ENCODE results near the gene SF3A1.

The SF3A1 gene

GRCh38 chr22:30383061-30383460 lies 26.4 kb upstream of the SF3A1 start:
- no peak for DNase-seq (ENCODE audit: extremely low read depth, low read depth)
- H3K4me3 ChIP-seq (replicated peaks; ENCODE audit: low read depth, low read length): no peak overlapping the region
- TF ChIP-seq CTCF (IDR thresholded peaks at IDR 0.05; ENCODE audit: low read depth, low read length, missing control alignments): no peak

- no peak for DNase-seq (ENCODE audit: extremely low read depth, low read depth)
- TF ChIP-seq CTCF (IDR thresholded peaks at IDR 0.05; ENCODE audit: low read depth, low read length, missing control alignments): no peak
- no peak overlapping the region for H3K4me3 ChIP-seq (replicated peaks; ENCODE audit: low read depth, low read length)
These were observed 25.6 kb upstream of the SF3A1 start for GRCh38 chr22:30382340-30382739.

- no peak overlapping the region for H3K4me3 ChIP-seq (replicated peaks; ENCODE audit: low read depth, low read length)
- TF ChIP-seq CTCF (IDR thresholded peaks at IDR 0.05; ENCODE audit: low read depth, low read length, missing control alignments): no peak
- no peak for DNase-seq (ENCODE audit: extremely low read depth, low read depth)
These were observed 24.6 kb upstream of the SF3A1 start for GRCh38 chr22:30381264-30381663.

- TF ChIP-seq CTCF (IDR thresholded peaks at IDR 0.05; ENCODE audit: low read depth, low read length, missing control alignments): no peak
- H3K4me3 ChIP-seq (replicated peaks; ENCODE audit: low read depth, low read length): no peak overlapping the region
- no peak for DNase-seq (ENCODE audit: extremely low read depth, low read depth)
These were observed 23.3 kb upstream of the SF3A1 start for GRCh38 chr22:30380011-30380410.

- no peak for DNase-seq (ENCODE audit: extremely low read depth, low read depth)
- no peak for TF ChIP-seq CTCF (IDR thresholded peaks at IDR 0.05; ENCODE audit: low read depth, low read length, missing control alignments)
- no peak overlapping the region for H3K4me3 ChIP-seq (replicated peaks; ENCODE audit: low read depth, low read length)
These were observed 18.7 kb upstream of the SF3A1 start for GRCh38 chr22:30375312-30375849.

- TF ChIP-seq CTCF (IDR thresholded peaks at IDR 0.05; ENCODE audit: low read depth, low read length, missing control alignments): no peak
- DNase-seq (ENCODE audit: extremely low read depth, low read depth): no peak
- no peak overlapping the region for H3K4me3 ChIP-seq (replicated peaks; ENCODE audit: low read depth, low read length)
These were observed 16.9 kb upstream of the SF3A1 start for GRCh38 chr22:30373331-30374325.
